HUES6 (cell line): Measurements from ENCODE around the gene DRD4.

ENCODE experiments used
- H3K27ac ChIP-seq: 2 replicates; pipeline ENCODE4 v1.7.0; 2013; ENCODE audit warnings: low read depth, mild to moderate bottlenecking, low read length, inconsistent platforms
- H3K27me3 ChIP-seq: 2 replicates; pipeline ENCODE4 v1.6.1; 2013; ENCODE audit warnings: low read length; ENCODE audit not compliant: control insufficient read depth, insufficient read depth
- H3K36me3 ChIP-seq: 2 replicates; pipeline ENCODE4 v1.6.1; 2013; ENCODE audit warnings: low read length; ENCODE audit not compliant: control insufficient read depth, insufficient read depth
- H3K4me1 ChIP-seq: 2 replicates; pipeline ENCODE4 v1.6.1; 2013; ENCODE audit warnings: low read length; ENCODE audit not compliant: control insufficient read depth, insufficient read depth
- H3K4me3 ChIP-seq: 2 replicates; pipeline ENCODE4 v1.5.1; 2013; ENCODE audit warnings: low read depth, low read length
- H3K9ac ChIP-seq: one replicate; pipeline ENCODE4 v1.6.1; 2013; ENCODE audit warnings: mild to moderate bottlenecking, low read length
- H3K9me3 ChIP-seq: 2 replicates; pipeline ENCODE4 v1.6.1; 2013; ENCODE audit warnings: low read depth, low read length; ENCODE audit not compliant: control insufficient read depth, insufficient read depth

The DRD4 gene

GRCh38 chr11:637593-638521, 788 bp downstream of the DRD4 start:
- no peak overlapping the region for H3K27ac ChIP-seq
- peaks cover 18% of the 10 kb centered on the region for H3K4me1 ChIP-seq

GRCh38 chr11:638631-639331, 1.7 kb downstream of the DRD4 start:
- Histone ChIP-seq H3K9me3 (no peaks in the 10 kb centered on the region), H3K4me1 (peaks cover 18% of the 10 kb centered on the region), H3K27ac (peak overlapping the region; percentile 53; the same call in 1 of the 2 replicates), H3K27me3 (peaks cover 48% of the 10 kb centered on the region), H3K9ac (peak overlapping the region; percentile 69), H3K36me3 (peaks cover 9% of the 10 kb centered on the region), H3K4me3 (peak overlapping the region; percentile 54)

More at GRCh38 chr11:637593-638521, 788 bp downstream of the DRD4 start:
- H3K9me3 ChIP-seq: no peaks in the 10 kb centered on the region
- H3K9ac ChIP-seq: peak overlapping the region; percentile 31
- H3K27me3 ChIP-seq: peaks cover 48% of the 10 kb centered on the region
- peak overlapping the region; percentile 54 for H3K4me3 ChIP-seq
- peaks cover 4% of the 10 kb centered on the region; the same call in 1 of the 2 replicates for H3K36me3 ChIP-seq

- Histone ChIP-seq H3K9me3 (no peaks in the 10 kb centered on the region), H3K27me3 (peaks cover 48% of the 10 kb centered on the region), H3K27ac (no peak overlapping the region), H3K4me1 (peaks cover 18% of the 10 kb centered on the region), H3K4me3 (peak overlapping the region; percentile 54), H3K9ac (peak overlapping the region; percentile 69), H3K36me3 (peaks cover 16% of the 10 kb centered on the region)
Observed at GRCh38 chr11:639332-639955, 2.4 kb downstream of the DRD4 start.

- H3K4me3 ChIP-seq: no peak overlapping the region
- H3K36me3 ChIP-seq: peaks cover 17% of the 10 kb centered on the region
- no peaks in the 10 kb centered on the region for H3K9me3 ChIP-seq
- H3K9ac ChIP-seq: no peak overlapping the region
- H3K27ac ChIP-seq: no peak overlapping the region
- peaks cover 42% of the 10 kb centered on the region for H3K27me3 ChIP-seq
- peaks cover 18% of the 10 kb centered on the region for H3K4me1 ChIP-seq
Observed at GRCh38 chr11:640021-640706, 3.1 kb downstream of the DRD4 start.

GRCh38 chr11:641806-642370, 4.8 kb downstream of the DRD4 start:
- Histone ChIP-seq H3K9me3 (no peaks in the 10 kb centered on the region), H3K36me3 (peaks cover 17% of the 10 kb centered on the region), H3K27ac (no peak overlapping the region), H3K9ac (no peak overlapping the region), H3K4me1 (peaks cover 18% of the 10 kb centered on the region), H3K27me3 (peaks cover 27% of the 10 kb centered on the region), H3K4me3 (no peak overlapping the region)

GRCh38 chr11:643366-643765, 6.3 kb downstream of the DRD4 start:
- no peak overlapping the region for H3K4me3 ChIP-seq
- H3K27me3 ChIP-seq: peaks cover 12% of the 10 kb centered on the region
- no peaks in the 10 kb centered on the region for H3K9me3 ChIP-seq
- H3K27ac ChIP-seq: no peak overlapping the region
- peaks cover 9% of the 10 kb centered on the region for H3K4me1 ChIP-seq
- peaks cover 21% of the 10 kb centered on the region for H3K36me3 ChIP-seq
- H3K9ac ChIP-seq: no peak overlapping the region

- Histone ChIP-seq H3K9ac (no peak overlapping the region), H3K36me3 (peaks cover 23% of the 10 kb centered on the region), H3K27me3 (peaks cover 7% of the 10 kb centered on the region), H3K27ac (no peak overlapping the region), H3K4me3 (no peak overlapping the region), H3K4me1 (peaks cover 2% of the 10 kb centered on the region; the same call in 1 of the 2 replicates), H3K9me3 (no peaks in the 10 kb centered on the region)
Observed at GRCh38 chr11:643849-644738, 7.0 kb downstream of the DRD4 start.

GRCh38 chr11:645536-645935, 8.5 kb downstream of the DRD4 start:
- Histone ChIP-seq H3K27ac (no peak overlapping the region), H3K4me3 (no peak overlapping the region), H3K9ac (no peak overlapping the region), H3K9me3 (no peaks in the 10 kb centered on the region), H3K4me1 (no peaks in the 10 kb centered on the region), H3K27me3 (peaks cover under 1% of the 10 kb centered on the region; the same call in 1 of the 2 replicates), H3K36me3 (peaks cover 27% of the 10 kb centered on the region)

GRCh38 chr11:646214-646613, 9.1 kb downstream of the DRD4 start:
- Histone ChIP-seq H3K27me3 (no peaks in the 10 kb centered on the region), H3K9ac (no peak overlapping the region), H3K4me1 (no peaks in the 10 kb centered on the region), H3K9me3 (no peaks in the 10 kb centered on the region), H3K4me3 (no peak overlapping the region), H3K36me3 (peaks cover 27% of the 10 kb centered on the region), H3K27ac (no peak overlapping the region)
